PC-3 (cell line): ENCODE data around the gene CTDSP2.

Experiments used
- CTCF ChIP-seq: fragments of 300-600 bp; sonication (generic); conservative IDR thresholded peaks from 2 replicates; pipeline ENCODE4 v1.5.1; 2017; ENCODE audit warnings: antibody characterized with exemption, low read depth, mild to moderate bottlenecking, low read length
- EZH2 ChIP-seq: fragments of 300-600 bp; sonication (generic); IDR thresholded peaks from one replicate; pipeline ENCODE4 v1.6.1; 2017; ENCODE audit warnings: antibody characterized with exemption, mild to moderate bottlenecking, low read length; ENCODE audit not compliant: unreplicated experiment

- no peak for TF ChIP-seq CTCF
- no peak for TF ChIP-seq EZH2
These were observed 40.0 kb upstream of the CTDSP2 start for GRCh38 chr12:57886542-57886941.
